ENCODE data around the gene GTF2H2C.
"Not testable (repeated sequence)": the region's sequence is repeated elsewhere in the genome, so short reads cannot be mapped to it uniquely, and the experiment has no call there.

GTF2H2C gene

DNA sequence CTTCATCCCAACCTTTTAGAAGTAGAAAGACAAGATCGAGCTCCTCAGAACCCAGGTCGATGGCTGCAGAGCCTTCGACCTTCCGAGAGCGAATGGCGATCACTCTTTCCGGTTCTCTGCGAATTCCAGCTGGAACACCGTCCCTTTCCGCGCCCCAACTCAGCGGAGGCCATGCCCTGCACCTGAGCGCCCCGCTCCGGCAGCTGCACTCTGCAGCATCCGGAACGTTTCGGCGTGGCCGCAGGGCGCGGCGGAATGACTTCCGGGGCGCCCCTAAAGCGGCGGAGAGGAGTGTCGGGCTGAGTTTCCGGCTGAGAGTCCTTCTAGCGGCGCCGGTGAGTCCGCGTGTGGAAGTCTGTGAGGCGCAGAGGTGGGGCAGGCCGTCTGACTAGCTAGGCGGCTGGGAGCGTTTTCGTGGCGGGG, at the start of gene GTF2H2C:
GTF2H2C (plus strand) TSS at position 284 of the 423 bp plus-strand sequence. CDS start 4,942 bp downstream, outside the sequence.
- not testable (repeated sequence) for DNase-seq (ENCODE audit: low spot score)

DNA sequence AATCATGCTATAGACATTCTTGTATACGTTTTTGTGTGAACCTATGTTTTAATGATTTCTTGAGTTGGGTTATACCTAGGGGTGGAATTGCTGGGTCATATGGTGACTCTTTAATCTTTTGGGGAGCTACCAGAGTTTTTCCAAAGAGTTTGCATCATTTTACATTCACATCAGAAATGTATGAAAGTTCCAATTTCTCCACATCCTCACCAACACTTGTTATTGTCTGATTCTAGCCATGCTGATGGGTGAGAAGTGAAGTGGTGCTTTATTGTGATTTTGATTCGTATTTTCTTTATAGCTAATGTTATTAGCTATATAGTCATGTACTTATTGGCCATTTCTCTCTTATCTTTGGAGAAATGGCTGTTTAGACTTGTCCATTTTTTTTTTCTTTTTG, 49.3 kb upstream of the GTF2H2C start:
- no peak for DNase-seq (ENCODE audit: low spot score)

DNA sequence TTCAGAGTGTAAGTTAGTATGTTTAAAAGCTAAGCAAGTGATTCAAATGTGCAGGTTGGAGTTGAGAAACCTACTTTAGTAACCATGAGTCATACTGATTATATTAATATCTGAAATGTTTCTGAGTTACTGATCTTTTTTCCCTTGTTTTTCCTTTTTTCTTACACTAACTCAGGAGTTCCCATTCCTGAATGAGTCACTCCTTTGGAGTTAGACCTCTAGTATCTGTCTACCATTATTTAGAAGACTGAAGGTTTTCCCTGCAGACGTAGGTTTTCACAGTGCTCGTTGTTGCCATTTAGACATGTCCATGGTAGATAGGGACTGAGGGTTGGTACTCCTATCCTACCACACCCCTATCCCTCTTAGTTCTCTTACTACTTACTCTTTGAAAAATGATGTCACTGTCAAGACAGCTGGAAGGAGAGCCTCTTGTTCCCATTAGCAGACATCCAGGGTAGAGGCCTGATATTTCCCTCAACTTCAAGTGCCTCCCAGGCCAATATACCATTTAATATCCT, 47.2 kb upstream of the GTF2H2C start:
- DNase-seq (ENCODE audit: low spot score): no peak

DNA sequence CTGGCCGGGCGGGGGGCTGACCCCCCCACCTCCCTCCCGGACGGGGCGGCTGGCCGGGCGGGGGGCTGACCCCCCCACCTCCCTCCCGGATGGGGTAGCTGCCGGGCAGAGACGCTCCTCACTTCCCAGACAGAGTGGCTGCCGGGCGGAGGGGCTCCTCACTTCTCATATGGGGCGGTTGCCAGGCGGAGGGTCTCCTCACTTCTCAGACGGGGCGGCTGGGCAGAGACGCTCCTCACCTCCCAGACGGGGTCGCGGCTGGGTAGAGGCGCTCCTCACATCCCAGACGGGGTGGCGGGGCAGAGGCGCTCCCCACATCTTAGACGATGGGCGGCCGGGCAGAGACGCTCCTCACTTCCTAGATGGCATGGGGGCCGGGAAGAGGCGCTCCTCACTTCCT, 44.4 kb upstream of the GTF2H2C start:
- not testable (repeated sequence) for DNase-seq (ENCODE audit: low spot score)

DNA sequence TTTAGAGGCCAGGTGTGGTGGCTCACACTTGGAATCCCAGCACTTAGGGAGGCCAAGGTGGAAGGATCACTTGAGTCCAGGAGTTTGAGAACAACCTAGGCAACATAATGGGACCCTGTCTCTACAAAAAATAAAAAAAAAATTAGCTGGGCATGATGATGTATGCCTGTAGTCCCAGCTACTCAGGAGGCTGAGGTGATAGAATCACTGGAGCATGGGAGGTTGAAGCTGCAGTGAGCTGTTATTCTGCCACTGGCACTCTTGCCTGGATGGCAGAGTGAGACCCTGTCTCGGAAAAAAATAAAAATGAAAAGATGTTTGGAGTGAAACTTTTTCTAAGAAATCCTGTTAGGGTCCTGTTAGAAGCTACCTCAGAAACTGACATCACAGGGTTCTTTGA, 43.2 kb upstream of the GTF2H2C start:
- no peak for DNase-seq (ENCODE audit: low spot score)

DNA sequence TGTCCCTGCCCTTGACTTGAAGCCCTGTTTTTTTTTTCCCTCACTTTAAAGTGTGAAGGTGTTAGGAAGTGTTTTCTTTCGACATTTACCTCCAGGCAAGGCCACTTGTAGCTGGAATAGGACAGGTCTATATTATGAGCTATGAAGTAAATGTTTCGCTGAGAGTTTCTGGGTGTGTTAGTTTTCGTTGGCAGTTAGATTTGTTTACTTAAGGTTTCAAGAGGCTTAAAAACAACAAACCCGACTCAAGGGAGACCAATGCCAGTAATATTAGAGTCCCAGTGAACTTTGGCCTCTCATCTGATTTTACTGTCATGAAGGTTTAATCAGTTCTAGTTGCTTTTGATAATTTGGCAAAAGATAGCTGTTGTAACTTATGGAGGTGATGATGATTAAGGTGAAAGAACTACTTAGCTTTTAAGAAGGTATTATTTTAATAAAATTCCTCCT, 42.2 kb upstream of the GTF2H2C start:
- no peak for DNase-seq (ENCODE audit: low spot score)

DNA sequence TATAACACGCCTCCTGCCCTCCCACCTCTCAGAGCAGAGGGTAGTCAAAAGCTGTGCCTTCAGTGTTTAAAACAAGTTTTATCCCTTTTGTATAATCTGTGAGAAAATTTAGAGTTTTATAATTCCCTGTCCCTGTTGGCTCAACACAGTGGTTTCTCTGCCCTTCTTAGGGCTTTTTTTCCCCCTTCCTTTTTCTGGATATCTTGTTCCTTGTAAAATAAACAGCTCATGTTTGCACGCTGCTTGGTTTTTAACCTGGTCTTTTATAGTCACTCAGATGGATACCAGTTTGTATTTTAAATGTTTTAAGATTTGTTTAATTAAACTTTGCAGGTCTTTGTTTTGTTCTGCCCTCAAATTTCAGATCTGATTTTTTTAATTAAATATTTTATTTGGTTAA, 40.7 kb upstream of the GTF2H2C start:
- no peak for DNase-seq (ENCODE audit: low spot score)

DNA sequence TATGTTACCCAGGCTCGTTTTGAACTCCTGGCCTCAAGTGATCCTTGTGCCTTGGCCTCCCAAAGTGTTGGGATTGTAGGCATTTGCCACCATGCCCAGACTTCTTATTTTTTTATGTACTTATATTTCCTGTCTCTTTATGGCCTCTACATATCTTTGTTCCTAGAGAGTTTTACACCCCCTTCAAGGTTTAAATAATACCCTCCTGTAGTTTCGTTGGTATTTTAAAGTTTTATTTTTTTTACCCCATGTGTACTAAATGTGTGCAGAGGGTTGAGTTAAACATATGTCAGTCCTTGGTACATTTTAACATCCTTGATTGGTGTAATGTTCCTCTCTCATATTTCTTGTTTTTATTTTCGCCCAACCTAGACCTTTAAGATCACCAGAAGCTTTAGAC, 38.0 kb upstream of the GTF2H2C start:
- DNase-seq (ENCODE audit: low spot score): no peak

DNA sequence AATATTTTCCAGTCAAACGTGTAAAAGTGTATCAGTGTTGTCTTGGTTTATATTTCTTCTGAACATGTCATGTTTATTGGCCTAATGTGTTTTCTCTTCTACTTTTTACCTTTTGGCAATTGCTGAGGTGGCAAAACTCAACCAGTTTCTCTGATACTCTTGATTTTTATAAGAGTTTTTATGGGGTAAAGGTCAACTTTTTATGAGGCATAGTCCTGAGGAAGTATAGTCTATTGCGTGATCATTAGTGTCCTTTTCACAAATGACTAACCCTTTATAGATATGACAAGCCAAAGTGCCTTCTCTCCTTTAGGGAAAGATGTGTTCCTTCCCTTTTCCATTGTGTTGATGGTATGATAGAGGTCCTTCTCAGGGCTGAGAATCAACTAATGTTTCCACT, 34.5 kb upstream of the GTF2H2C start:
- no peak for DNase-seq (ENCODE audit: low spot score)

DNA sequence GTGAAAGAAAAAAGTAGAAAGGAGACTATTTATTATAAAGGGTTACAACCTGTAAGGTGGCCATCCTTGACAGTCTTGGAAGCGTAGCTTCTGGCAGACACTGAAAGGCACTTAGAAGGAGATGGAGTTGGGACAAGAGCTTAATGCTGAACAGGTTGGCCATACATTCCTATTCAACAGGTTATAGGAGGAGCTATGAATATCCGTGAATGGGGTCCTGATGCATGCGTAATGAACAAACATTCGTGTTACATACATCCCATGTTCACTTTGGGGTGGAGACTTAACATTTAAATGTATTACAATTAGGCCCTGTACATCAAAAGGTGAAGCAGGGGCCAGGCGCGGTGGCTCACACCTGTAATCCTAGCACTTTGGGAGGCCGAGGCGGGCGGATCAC, 33.3 kb upstream of the GTF2H2C start:
- no peak for DNase-seq (ENCODE audit: low spot score)

DNA sequence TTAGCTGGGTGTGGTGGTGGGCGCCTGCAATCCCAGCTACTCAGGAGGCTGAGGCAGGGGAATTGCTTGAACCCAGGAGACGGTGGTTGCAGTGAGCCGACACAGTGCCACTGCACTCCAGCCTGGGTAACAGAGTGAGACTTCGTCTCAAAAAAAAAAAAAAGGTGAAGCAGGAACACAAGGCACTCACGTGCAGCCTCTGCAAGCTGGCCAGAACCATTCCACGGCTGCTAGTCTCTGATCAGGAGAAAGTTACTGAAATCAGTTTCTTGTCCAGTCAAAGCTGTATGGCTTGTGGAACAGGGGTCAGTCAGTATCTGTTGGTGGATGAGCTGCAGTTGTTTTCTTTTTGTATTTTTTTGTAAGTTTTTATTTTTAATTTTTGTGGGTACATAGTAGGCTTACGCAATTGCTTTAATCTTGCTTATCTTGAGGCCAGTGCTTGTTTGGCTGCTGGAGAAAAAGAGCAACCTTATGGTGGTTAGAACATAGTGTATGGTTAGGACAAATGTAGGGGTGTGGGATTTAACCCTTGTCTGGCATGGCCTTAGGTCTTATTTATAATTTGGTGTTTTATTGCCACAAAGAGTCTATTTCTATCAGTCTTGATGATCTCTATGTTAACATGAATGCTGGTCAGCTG, 32.7 kb upstream of the GTF2H2C start:
- no peak for DNase-seq (ENCODE audit: low spot score)

DNA sequence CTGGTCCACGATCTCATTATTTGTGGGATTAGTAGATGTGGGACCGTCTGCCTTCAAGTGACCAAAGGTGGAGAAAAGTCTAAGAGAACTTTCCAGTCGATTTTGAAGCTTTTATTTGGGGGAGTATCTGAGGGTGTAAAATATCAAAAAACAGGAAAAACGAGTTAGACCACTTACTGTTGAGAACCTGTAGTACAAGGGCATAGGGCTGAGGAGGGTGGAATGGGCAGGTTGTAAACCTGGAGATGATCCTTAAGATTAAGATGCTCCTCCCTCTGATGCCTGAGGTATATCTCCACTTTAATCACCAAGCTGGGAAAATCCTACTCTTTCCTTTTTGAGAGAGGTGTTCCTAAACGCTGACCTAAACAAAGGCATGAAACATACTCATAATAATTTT, 32.0 kb upstream of the GTF2H2C start:
- DNase-seq (ENCODE audit: low spot score): no peak

DNA sequence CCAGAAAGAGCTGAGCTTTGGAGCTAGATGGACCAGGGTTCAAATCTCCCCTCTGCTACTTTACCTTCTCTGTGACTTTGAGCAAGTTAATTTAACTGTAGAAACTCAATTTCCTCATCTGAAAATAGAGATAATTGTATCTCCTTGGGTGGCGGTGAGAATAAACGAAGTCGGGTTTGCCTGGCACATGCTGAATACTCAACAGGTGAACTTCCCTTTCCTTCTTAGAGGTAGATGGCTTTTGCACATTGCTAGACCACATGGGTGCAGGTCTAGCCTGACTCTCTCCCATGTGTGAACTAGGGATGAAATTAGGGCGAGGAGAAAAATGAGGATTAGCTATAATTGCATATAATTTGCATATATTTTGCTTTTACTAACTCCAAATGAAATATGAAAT, 31.4 kb upstream of the GTF2H2C start:
- no peak for DNase-seq (ENCODE audit: low spot score)

DNA sequence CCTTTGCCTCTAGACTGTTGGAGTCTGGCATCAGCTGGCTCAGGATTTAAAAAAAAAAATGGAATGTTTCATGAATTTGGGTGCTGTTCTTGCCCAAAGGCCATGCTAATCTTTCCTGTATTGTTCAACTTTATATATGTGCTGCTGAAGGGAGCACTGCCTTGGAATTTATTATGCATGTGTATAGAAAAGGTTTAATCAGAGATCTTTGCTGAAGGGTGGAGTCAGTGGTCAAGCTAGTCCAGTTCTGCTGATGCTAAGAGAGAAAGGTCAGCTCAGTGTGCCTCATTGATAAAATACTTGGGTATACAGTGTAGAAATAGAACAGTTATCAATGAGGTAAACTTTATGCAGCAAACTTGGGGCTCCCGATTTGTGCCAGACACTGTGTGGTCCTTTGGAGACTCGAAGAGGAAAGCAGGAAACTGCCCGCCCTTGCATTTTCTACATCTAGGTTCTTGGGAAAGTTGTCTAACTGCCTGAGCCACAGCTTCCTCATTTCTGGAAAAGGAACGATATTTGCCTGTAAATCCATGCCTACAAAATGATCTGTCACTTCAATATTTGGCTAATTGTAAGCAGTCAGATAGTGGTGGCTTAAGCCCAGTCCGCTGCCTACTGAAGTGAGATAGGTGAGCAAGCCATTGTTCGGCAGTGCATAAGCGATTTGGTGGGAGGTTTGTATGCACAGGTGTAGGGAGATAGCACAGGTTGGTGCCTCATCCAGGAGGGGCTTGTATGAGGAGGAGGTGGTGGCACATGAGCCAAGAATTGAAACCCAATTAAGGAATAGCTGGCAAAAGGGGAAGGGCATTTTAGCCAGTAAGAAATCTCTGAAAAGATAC, 29.2 kb upstream of the GTF2H2C start:
- DNase-seq (ENCODE audit: low spot score): no peak

DNA sequence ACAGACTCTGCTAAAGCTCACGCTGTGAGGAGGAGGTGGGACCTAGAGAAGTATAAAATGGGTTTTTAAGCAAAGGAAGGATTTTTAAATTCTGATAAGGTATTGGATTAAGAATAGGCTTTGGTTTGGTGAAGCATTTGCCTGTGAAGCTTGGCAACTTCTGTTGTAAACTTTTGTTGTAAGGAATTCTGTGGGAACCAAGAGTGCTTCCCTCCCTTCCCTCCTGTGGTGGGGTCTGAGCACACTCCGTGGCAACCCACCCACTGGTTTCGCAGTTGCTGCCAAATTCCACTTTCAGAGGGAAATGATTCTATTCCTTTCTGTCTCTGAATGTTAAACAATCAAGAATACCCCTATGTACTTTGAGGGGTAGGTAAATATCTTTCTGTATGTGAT, 28.6 kb upstream of the GTF2H2C start:
- no peak for DNase-seq (ENCODE audit: low spot score)

DNA sequence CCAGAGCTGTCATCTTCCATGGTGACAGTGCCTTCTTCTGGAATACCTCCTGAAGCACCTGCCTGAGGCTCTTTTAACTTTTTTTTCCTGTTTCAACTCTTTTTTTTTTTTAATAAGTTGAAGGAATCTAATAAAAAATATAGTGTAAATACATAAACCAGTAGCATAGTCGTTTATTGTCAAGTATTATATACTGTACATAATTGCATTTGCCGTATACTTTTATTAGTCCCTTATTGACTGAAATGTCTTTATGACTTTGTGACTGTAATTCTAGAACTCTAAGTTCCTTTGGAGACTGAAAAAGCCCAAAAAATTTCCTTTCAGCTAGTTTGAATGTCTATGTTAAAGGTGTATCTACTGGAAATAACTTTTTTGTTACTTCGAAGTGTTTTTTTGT, 22.1 kb upstream of the GTF2H2C start:
- DNase-seq (ENCODE audit: low spot score): not testable (repeated sequence)

DNA sequence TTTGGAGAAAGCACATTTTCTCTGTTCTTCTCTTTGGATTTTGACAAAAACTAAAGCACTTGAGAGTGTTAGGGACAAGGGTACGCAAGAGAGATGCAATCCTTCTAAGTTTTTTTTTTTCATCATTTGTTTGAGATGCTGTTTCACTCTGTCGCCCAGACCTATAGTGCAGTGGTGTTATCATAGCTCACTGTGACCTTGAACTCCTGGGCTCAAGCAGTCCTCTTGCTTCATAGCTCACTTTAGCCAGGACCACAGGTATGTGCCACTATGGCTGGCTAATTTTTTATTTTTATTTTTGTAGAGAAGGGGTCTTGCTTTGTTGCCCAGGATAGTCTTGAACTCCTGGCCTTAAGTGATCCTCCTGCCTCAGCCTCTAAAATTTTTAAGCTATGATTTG, 21.3 kb upstream of the GTF2H2C start:
- not testable (repeated sequence) for DNase-seq (ENCODE audit: low spot score)

DNA sequence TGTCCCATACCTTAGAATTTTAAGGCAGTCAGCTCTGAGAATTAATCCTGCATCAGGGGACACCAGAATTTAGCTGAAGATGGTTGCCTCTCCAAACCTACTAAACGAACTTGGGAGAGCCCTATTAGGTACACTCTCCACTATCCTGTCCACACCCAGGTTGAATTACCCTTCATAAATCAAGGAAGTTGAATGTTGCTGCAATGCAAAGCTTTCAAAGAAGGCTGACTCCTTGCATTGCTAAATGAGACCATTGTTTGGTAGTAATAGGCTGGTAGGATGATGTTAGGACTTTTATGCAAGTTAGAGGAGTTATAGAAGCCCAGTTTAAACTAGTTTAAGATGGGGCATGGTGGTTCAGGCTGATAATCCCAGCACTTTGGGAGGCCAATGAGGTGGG, 18.6 kb upstream of the GTF2H2C start:
- DNase-seq (ENCODE audit: low spot score): not testable (repeated sequence)

DNA sequence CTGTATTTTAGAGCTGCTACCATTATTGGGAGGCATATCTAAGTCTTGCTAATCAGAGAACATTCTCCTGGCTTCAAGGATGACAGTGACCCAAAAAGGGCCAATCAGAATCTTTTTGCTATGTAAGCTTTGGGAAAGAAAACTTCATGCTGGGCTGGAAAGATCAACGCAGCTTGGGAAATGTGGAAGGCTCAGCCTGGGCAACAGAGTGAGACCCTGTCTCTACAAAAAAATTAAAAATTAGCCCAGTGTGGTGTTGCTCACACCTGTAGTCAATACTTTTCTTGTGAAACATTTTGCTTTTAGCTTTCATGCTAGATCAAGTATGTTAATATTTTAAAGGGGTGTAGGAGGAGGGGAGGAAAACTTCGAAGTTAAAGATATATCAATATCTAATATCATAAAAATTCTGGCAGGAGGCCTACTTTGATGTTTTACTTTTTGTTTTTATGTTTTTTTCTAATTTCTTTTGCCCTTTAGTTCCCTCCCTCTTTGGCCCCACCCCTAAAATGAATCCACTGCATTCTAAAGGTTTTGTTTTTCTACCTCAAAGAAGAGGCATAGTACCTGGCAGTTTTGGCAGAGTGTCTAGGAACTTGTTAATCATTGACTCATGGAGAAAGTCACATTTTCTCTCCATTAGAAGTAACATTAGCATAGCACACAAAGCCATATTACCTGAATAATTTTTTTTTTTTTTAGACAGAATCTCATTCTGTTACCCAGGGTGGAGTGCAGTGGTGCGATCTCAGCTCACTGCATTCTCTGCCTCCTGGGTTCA, 17.0 kb upstream of the GTF2H2C start:
- DNase-seq (ENCODE audit: low spot score): not testable (repeated sequence)

DNA sequence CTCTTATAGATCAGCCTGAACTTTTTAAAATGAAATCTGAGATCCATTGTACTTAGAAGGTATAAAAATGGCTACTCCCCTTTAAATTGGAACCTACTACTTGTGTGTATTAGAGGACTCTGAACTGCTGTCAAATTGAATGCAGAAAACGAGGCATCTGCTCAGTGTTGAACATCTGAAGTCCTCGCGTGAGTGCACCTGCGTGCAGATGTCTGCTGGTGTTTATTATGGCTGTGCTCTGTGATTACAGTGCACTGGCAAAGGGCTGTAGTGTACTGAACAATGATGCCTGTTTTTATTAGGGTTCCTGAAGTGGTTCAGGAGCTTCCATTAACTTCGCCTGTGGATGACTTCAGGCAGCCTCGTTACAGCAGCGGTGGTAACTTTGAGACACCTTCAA, 15.4 kb upstream of the GTF2H2C start:
- DNase-seq (ENCODE audit: low spot score): not testable (repeated sequence)

DNA sequence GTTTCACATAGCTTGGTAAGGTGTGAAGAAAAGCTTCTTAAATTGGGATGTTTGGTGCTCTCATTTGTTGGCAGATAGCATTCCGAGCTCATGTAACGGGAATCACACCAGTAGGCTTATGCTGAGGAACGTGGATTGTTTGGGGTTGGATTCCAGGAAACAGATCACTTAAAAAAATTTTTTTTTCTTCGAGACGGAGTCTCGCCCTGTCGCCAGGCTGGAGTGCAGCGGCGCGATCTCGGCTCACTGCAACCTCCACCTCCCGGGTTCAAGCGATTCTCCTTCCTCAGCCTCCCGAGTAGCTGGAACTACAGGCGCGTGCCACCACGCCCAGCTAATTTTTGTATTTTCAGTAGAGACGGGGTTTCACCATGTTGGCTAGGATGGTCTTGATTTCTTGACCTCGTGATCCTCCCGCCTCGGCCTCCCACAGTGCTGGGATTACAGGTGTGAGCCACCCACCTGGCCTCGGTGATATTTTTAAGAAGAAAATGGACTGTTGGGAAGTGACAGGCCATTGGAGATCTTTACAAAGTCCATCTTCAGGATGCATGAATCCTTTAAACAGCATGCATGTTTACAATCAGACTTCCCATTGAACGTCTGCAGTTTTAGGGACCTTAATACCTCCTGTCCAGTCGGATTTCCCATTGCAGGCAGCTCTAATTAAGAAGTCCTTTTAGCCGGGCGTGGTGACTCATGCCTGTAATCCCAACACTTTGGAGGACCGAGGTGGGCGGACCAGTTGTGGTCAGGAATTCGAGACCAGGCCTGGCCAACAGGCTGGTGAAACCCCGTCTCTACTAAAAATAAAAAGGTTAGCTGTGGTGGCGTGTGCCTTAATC, 818 bp downstream of the GTF2H2C start:
- not testable (repeated sequence) for DNase-seq (ENCODE audit: low spot score)

Measured in COLO829 (cell line).